ENCODE measurements around the gene ZNF341. TPM values are rescaled to one million over a fixed set of nuclear protein-coding genes. Genes with fewer than 3 reads are reported as not detected.
"Not testable (repeated sequence)": the region's sequence is repeated elsewhere in the genome, so short reads cannot be mapped to it uniquely, and the experiment has no call there.

Gene ZNF341
- polyA plus RNA-seq, 4 donors, result 2.9 to 3.3 (median 3.1) TPM

GRCh38 chr20:33791540-33791939 is 59.7 kb downstream of the ZNF341 start:
- DNase-seq (ENCODE audit: low read depth in 4 of 4, low spot score in 3 of 4), result no peak

DNA sequence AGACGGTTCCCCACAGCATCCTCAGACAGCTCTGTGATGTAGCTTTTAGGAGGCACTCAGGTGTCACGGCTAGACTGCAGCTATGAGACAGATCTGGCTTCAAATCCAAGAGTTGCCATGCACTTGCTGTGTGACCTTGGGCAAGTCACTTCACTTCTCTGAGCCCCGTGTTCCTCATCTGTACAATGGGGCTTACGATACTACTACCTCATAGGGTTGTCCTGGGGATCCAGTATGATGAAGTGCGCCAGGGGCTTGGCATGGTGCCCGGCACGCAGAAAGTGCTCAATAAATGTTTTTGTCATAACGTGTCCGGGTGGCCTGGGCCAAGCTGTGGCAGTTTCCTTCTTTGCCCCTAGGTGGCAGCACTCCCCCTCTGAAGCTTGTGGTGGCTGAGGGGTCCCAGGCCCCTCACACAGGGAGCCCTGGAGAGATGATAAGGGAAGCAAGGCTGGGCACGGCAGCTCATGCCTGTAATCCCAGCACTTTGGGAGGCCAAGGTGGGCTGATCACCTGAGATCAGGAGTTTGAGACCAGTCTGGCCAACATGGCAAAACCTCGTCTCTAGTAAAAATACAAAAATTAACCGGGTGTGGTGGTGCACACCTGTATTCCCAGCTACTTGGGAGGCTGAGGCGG is 60.3 kb downstream of the ZNF341 start:
- DNase-seq (ENCODE audit: low read depth in 4 of 4, low spot score in 3 of 4), result no peak

- not testable (repeated sequence) for DNase-seq (ENCODE audit: low read depth in 4 of 4, low spot score in 3 of 4)
Observed at GRCh38 chr20:33792598-33792989, 60.8 kb downstream of the ZNF341 start.

- no peak for DNase-seq (ENCODE audit: low read depth in 4 of 4, low spot score in 3 of 4)
Observed at GRCh38 chr20:33793011-33793931, 61.5 kb downstream of the ZNF341 start.

- DNase-seq (ENCODE audit: low read depth in 4 of 4, low spot score in 3 of 4), result no peak
Observed at GRCh38 chr20:33796263-33796906, 64.6 kb downstream of the ZNF341 start.

- no peak for DNase-seq (ENCODE audit: low read depth in 4 of 4, low spot score in 3 of 4)
Observed at GRCh38 chr20:33796907-33797544, 65.2 kb downstream of the ZNF341 start.

DNA sequence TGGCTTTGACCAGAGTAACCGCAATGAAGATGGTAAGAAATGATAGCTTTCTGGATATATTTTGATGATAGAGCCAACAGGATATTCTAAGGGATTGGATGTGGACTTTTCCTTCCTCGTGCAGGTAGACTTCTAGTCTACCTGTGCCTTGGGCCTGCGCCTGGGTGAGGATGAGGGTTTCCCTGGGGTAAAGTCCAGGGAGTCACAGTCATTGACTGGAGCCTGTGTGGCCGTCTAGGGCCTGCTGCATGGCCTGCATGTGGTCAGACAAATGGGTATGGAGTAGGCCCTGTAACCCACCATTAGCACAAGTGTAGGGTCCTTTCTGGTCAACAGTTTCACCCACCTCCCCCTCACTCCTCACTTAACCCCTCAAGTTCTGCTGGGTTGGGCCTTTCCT is 66.6 kb downstream of the ZNF341 start:
- no peak for DNase-seq (ENCODE audit: low read depth in 4 of 4, low spot score in 3 of 4)

GRCh38 chr20:33803921-33804337 is 72.1 kb downstream of the ZNF341 start:
- no peak for DNase-seq (ENCODE audit: low read depth in 4 of 4, low spot score in 3 of 4)

GRCh38 chr20:33808388-33808787 is 76.6 kb downstream of the ZNF341 start:
- DNase-seq (ENCODE audit: low read depth in 4 of 4, low spot score in 3 of 4), result no peak

DNA sequence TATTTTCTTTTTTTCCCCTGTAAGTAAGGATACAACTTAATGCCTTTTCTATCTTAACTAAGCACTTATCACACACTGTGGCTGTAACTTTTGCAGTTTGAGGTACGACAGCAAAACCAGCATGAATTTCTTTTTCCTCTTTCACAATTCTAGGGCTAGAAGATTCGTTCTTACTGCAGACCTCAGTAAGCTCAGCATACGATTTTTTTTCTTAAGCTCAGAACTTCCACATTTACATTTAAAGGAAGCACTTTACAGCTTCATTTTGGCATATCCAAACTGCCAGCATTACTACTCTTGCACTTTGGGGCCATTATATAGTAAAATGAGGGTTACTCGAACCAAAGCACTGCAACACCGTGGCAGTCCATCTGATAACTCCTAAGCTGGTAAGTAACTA is 78.5 kb downstream of the ZNF341 start:
- DNase-seq (ENCODE audit: low read depth in 4 of 4, low spot score in 3 of 4), result no peak

DNA sequence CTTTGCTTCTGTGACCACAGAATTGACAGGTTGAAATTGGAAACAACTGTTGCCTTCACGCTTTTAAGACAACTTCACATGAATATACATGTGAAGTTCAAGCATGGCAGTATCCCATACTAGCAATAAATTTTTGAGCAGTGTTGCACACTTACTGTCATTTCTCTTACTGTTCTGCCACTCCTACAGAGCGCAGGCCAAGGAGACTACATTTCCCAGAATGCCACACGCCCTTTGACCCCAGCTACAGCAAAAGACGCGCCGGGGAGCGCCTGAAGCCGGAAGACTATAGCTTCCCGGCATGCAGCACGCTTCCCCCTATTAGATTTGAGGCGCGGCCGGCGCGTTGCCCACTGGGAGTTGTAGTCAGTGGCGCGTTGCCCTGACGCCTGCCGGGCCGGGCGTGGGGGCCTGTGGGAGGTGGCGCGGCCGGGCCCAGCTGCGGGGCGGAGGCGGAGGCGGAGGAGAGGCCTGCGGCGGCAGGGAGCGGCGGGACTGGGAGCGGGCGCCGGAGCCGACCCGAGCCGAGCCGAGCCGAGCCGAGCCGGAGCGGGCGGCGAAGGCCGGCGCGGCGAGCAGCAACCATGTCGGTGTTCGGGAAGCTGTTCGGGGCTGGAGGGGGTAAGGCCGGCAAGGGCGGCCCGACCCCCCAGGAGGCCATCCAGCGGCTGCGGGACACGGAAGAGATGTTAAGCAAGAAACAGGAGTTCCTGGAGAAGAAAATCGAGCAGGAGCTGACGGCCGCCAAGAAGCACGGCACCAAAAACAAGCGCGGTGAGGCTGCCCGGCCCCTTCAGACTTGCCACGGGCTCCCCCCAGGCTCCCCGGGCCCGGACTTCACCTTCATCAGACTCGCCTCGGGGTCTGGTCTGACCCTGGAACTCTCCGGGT is 79.3 kb downstream of the ZNF341 start, which contains the start of gene CHMP4B:
CHMP4B (plus strand) TSS at position 464 of the 891 bp plus-strand sequence; CDS start at position 585, 121 bp downstream.
- peak; percentile 95 to 97 (median 96) for DNase-seq (ENCODE audit: low read depth in 4 of 4, low spot score in 3 of 4)

- no peak for DNase-seq (ENCODE audit: low read depth in 4 of 4, low spot score in 3 of 4)
Observed at GRCh38 chr20:33811776-33812151, 80.0 kb downstream of the ZNF341 start.

GRCh38 chr20:33812152-33812849 is 80.5 kb downstream of the ZNF341 start:
- no peak for DNase-seq (ENCODE audit: low read depth in 4 of 4, low spot score in 3 of 4)

DNA sequence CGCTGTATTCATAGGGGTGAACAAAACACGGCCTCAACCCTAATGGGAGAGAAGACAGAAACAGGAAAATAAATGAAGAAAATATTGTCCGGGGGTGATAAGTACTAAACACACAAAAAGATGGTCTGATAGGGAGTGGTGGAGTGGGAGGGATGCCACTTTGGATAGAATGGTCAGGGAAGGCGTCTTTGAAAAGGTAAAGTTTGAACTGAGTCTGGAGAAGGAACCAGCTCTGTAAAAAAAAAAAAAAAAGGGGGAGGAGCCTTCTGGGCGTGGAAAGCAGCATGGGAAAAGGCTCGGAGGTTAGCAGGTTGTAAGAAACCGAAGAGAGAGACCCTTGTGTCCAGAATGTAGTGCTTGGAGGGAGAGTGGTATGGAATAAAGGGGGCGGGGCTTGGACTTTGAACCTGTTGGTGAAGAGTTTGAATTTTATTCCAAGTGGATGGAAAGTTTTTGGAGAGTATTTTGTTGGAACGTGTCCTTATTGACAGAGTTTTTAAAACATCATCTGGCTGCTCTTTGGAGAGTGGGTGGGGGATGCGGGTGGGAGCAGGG is 81.2 kb downstream of the ZNF341 start:
- DNase-seq (ENCODE audit: low read depth in 4 of 4, low spot score in 3 of 4), result no peak

DNA sequence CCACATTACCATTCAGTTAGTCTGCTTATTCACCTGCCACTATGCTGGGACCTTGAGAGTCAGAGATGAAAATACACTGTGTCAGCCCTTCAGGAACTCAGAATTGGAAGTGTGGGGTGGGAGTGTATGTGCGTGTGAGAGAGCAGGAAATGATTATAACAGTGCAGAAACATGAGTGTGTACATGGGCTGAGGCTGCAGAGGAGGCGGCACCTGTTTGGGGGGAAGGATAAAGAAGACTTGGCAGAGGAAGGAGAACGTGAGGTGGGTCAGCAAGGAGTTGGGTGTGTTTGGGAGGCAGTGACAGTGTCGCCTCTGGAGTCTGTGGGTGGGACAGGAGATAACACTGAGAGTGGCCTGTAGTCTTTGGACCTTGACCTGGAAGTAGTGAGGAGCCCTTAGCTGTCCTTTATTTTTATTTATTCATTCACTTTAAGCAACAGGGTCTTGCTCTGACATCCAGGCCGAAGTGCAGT is 82.5 kb downstream of the ZNF341 start:
- no peak for DNase-seq (ENCODE audit: low read depth in 4 of 4, low spot score in 3 of 4)

DNA sequence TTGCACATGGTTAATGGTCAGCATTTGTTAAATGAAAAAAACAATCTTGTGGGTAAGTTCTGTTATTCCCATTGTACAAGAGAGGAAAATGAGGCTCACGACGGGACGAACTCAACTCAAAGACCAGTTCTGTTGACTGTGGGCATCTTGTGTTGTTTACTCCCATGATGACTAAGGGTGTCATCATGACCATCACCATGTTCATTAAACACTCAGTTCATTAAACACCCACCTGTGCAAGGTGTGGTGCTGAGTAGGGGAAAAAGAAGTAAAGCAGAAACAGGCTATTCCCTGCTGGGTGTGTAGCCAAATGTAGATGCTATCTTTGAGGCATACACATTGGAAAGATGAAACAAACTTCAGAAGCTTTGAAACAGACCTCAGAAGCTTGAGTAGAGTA is 83.9 kb downstream of the ZNF341 start:
- DNase-seq (ENCODE audit: low read depth in 4 of 4, low spot score in 3 of 4), result no peak

DNA sequence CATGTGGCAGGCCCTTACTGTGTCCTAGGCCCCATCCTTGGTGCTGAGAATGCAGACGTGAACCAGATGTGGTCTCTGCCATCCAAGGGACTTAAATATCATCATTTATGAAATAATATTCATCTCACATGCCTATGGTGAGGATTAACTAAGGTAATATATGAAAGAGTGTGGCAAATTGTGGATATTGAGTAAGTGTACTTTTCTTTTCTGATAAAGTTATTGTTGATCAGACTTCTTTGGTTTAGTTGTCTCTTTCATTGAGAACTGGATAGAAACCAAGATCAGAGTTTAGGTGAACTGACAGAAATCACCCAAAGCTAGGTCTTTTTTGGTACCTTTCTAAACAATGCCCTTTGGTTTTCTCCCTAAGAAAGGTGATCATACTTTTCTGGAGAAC is 84.4 kb downstream of the ZNF341 start:
- DNase-seq (ENCODE audit: low read depth in 4 of 4, low spot score in 3 of 4), result no peak

- no peak for DNase-seq (ENCODE audit: low read depth in 4 of 4, low spot score in 3 of 4)
Observed at GRCh38 chr20:33817411-33817810, 85.6 kb downstream of the ZNF341 start.

DNA sequence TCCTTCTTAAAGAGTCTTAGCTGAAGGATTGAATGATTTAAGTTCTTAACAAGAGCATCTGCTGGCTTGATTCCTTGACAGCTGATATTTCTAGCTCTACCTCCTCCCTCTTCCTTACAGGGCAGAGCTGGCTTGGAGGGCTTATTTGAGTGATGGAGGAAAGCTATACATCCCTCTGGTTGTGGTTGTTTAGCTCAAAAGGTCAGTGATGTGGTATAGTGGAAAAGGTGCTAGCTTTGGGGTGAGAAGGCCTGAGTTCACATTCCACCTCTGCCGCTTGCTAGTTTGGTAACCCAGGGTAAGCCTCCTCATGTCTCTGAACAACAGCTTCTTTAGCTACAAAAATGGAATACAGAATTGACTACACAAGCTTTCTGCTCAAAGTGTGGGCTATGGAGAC is 87.7 kb downstream of the ZNF341 start:
- DNase-seq (ENCODE audit: low read depth in 4 of 4, low spot score in 3 of 4), result no peak
